ENCODE data around the gene CPT1A.

DNA sequence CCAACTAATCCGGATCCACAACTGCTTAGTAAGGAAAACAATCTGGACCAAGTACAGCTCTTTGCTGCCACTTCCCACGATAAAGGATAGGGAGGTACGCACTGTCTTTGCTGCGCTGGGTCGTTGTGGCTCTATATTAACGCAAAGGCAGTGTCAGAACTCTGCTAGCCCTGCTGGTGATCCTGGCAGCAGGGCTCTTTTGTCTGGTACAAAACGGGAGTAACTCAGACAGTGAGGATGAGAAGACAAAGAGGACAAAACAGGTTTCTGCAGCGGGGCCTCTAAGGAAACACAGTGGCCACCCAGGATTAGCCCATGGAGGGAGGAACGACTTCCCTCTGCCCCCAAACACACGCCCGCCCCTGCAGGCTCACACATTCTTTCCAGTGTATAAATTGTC is 131.3 kb downstream of the CPT1A start:
- no peak for TF ChIP-seq TAF1 (IDR thresholded peaks at IDR 0.05; ENCODE audit: low read depth)
- TF ChIP-seq USF1 (IDR thresholded peaks at IDR 0.05), result no peak
- TF ChIP-seq FOXM1 (IDR thresholded peaks at IDR 0.05; ENCODE audit: borderline replicate concordance, low read depth), result no peak
- TF ChIP-seq CREB1 (IDR thresholded peaks at IDR 0.05; ENCODE audit: low read depth), result no peak
